A673 (cell line): ENCODE data around the gene NR1I3.

Experiments
- CTCF ChIP-seq: fragments of 300-800, 200-600 bp; sonication (generic); conservative IDR thresholded peaks from 2 replicates; pipeline ENCODE4 v1.5.1; 2017; ENCODE audit warnings: low read depth, mild to moderate bottlenecking, antibody characterized with exemption, low read length, moderate library complexity, mixed read lengths
- EZH2 ChIP-seq: fragments of 200-600 bp; sonication (generic); IDR thresholded peaks from 2 replicates; pipeline ENCODE4 v1.6.1; 2017; ENCODE audit warnings: borderline replicate concordance, low read depth, mild to moderate bottlenecking, mixed read lengths, antibody characterized with exemption, low read length; ENCODE audit not compliant: poor library complexity, severe bottlenecking

- TF ChIP-seq EZH2: no peak
- no peak for TF ChIP-seq CTCF
These were observed 6.9 kb upstream of the NR1I3 start for GRCh38 chr1:161244888-161245287.
